Activated T-cell treated with anti-CD3 and anti-CD28 coated beads for 1 hour (primary cell): ENCODE results near the gene HDAC8.
"Not testable (repeated sequence)": the region's sequence is repeated elsewhere in the genome, so short reads cannot be mapped to it uniquely, and the experiment has no call there.

Source experiments
- DNase-seq: peaks from one replicate; pipeline ENCODE4 v3.0.0-alpha.2; 2020; ENCODE audit warnings: low read depth

HDAC8 gene

GRCh38 chrX:72373136-72373535 lies 199.5 kb downstream of the HDAC8 start:
- no peak for DNase-seq

- no peak for DNase-seq
These were observed 199.9 kb downstream of the HDAC8 start for GRCh38 chrX:72372735-72373134.

GRCh38 chrX:72371405-72371804 lies 201.2 kb downstream of the HDAC8 start:
- no peak for DNase-seq

- DNase-seq, result no peak
These were observed 203.8 kb downstream of the HDAC8 start for GRCh38 chrX:72368796-72369195.

- no peak for DNase-seq
These were observed 205.1 kb downstream of the HDAC8 start for GRCh38 chrX:72367516-72367915.

GRCh38 chrX:72366701-72367454 lies 205.8 kb downstream of the HDAC8 start:
- DNase-seq, result no peak

GRCh38 chrX:72366178-72366577 lies 206.5 kb downstream of the HDAC8 start:
- DNase-seq, result no peak

- DNase-seq, result no peak
These were observed 207.5 kb downstream of the HDAC8 start for GRCh38 chrX:72365126-72365525.

GRCh38 chrX:72360326-72360725 lies 212.3 kb downstream of the HDAC8 start:
- DNase-seq, result no peak

- no peak for DNase-seq
These were observed 214.3 kb downstream of the HDAC8 start for GRCh38 chrX:72358313-72358712.

- DNase-seq, result no peak
These were observed 219.9 kb downstream of the HDAC8 start for GRCh38 chrX:72352786-72353185.

- no peak for DNase-seq
These were observed 220.9 kb downstream of the HDAC8 start for GRCh38 chrX:72351606-72352334.

GRCh38 chrX:72349190-72349589 lies 223.5 kb downstream of the HDAC8 start:
- DNase-seq, result no peak

- DNase-seq, result no peak
These were observed 224.2 kb downstream of the HDAC8 start for GRCh38 chrX:72348247-72348979.

GRCh38 chrX:72347366-72347765 lies 225.3 kb downstream of the HDAC8 start:
- DNase-seq, result no peak

GRCh38 chrX:72346302-72346949 lies 226.2 kb downstream of the HDAC8 start:
- DNase-seq, result no peak

- DNase-seq, result no peak
These were observed 232.0 kb downstream of the HDAC8 start for GRCh38 chrX:72340626-72341025.

- no peak for DNase-seq
These were observed 232.6 kb downstream of the HDAC8 start for GRCh38 chrX:72340041-72340440.

- DNase-seq, result no peak
These were observed 242.5 kb downstream of the HDAC8 start for GRCh38 chrX:72330131-72330530.

GRCh38 chrX:72326605-72327300 lies 245.9 kb downstream of the HDAC8 start:
- no peak for DNase-seq

GRCh38 chrX:72319651-72320050 lies 253.0 kb downstream of the HDAC8 start:
- not testable (repeated sequence) for DNase-seq

GRCh38 chrX:72317139-72317538 lies 255.5 kb downstream of the HDAC8 start:
- no peak for DNase-seq
